ENCODE data around the gene ADCY7.

- no peak for TF ChIP-seq CTCF (IDR thresholded peaks at IDR 0.05)
- no peak for TF ChIP-seq POLR2AphosphoS5 (IDR thresholded peaks at IDR 0.05)
- no peak for TF ChIP-seq POLR2A (IDR thresholded peaks at IDR 0.05)
Observed at GRCh38 chr16:50336884-50337283, 70.5 kb downstream of the ADCY7 start.

Measured in gastroesophageal sphincter (tissue), 3 donors.